Measurements from ENCODE around the gene TNRC18.

- TF ChIP-seq EZH2 (IDR thresholded peaks at IDR 0.05; ENCODE audit: borderline replicate concordance) (no peak), EZH2phosphoT487 (IDR thresholded peaks at IDR 0.05; ENCODE audit: low read depth, severe bottlenecking, unreplicated experiment) (no peak)
- TF ChIP-seq, protein P1, sequence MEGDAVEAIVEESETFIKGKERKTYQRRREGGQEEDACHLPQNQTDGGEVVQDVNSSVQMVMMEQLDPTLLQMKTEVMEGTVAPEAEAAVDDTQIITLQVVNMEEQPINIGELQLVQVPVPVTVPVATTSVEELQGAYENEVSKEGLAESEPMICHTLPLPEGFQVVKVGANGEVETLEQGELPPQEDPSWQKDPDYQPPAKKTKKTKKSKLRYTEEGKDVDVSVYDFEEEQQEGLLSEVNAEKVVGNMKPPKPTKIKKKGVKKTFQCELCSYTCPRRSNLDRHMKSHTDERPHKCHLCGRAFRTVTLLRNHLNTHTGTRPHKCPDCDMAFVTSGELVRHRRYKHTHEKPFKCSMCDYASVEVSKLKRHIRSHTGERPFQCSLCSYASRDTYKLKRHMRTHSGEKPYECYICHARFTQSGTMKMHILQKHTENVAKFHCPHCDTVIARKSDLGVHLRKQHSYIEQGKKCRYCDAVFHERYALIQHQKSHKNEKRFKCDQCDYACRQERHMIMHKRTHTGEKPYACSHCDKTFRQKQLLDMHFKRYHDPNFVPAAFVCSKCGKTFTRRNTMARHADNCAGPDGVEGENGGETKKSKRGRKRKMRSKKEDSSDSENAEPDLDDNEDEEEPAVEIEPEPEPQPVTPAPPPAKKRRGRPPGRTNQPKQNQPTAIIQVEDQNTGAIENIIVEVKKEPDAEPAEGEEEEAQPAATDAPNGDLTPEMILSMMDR (IDR thresholded peaks at IDR 0.05; ENCODE audit: poor library complexity), result no peak
Observed at GRCh38 chr7:5454485-5454884, 30.9 kb upstream of the TNRC18 start.
